Activated T-helper 1 cell treated with Interleukin-2 at 50 U/mL for 16 hours (primary cell): ENCODE results near the gene TAS1R3.
A peak's percentile ranks its signal among the peaks of the same experiment; 100 is the strongest.

Experiments used
- DNase-seq: peaks from one replicate; pipeline ENCODE4 v3.0.0-alpha.2; 2020; ENCODE audit warnings: low read depth

Gene TAS1R3

GRCh38 chr1:1324524-1325287 is 6.4 kb upstream of the TAS1R3 start, which contains the start of the genes CPTP and INTS11:
Gene CPTP (plus strand): TSS chr1:1324802. CDS start chr1:1326911, 2,109 bp downstream.
Gene INTS11 (minus strand): TSS chr1:1324660. CDS start chr1:1324608, 52 bp downstream.
- DNase-seq: peak; percentile 95

GRCh38 chr1:1325288-1326074 is 5.6 kb upstream of the TAS1R3 start:
- DNase-seq: no peak

- DNase-seq: no peak
Measured at GRCh38 chr1:1326075-1326605, 4.9 kb upstream of the TAS1R3 start.

- no peak for DNase-seq
Measured at GRCh38 chr1:1327291-1327690, 3.8 kb upstream of the TAS1R3 start.

- no peak for DNase-seq
Measured at GRCh38 chr1:1328254-1328653, 2.8 kb upstream of the TAS1R3 start.

DNA sequence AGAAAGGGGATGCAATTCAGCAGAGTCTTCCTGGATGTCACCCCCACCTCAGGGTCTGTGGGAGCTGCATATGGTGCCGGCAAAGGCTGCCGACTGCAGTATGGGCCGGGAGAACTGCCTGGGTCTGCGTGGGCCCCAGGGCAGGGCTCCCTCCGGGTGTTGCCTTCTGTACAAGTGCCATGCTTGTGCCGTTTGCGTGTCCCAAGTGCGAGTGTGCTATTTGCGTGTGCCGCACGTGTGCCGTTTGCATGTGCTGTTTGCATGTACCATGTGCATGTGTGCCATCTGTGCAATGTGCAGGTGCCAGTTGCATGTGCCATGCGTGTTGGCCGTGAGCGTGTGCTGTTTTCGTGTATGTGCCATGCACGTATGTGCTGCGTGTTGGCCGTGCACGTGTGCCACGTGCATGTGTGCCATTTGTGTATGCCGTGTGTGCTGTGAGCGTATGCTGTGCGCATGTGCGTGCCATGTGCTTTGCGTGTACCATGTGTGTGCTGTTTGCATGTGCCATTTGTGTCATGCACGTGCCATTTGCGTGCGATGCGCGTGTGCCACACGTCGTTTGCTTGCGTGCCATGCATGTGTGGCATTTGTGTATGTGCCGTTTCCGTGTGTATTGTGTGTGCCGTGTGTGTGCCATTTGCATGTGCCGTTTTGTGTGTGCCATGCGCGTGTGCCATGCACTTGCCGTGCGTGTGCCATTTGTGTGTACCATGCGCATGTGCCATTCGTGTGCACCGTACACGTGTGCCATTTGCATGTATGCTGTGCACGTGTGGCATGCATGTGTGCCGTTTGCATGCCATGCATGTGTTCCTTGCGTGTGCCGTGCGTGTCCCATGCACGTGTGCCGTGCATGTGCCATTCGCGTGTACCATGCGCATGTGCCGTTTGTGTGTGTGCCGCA is 1.5 kb upstream of the TAS1R3 start:
- no peak for DNase-seq

DNA sequence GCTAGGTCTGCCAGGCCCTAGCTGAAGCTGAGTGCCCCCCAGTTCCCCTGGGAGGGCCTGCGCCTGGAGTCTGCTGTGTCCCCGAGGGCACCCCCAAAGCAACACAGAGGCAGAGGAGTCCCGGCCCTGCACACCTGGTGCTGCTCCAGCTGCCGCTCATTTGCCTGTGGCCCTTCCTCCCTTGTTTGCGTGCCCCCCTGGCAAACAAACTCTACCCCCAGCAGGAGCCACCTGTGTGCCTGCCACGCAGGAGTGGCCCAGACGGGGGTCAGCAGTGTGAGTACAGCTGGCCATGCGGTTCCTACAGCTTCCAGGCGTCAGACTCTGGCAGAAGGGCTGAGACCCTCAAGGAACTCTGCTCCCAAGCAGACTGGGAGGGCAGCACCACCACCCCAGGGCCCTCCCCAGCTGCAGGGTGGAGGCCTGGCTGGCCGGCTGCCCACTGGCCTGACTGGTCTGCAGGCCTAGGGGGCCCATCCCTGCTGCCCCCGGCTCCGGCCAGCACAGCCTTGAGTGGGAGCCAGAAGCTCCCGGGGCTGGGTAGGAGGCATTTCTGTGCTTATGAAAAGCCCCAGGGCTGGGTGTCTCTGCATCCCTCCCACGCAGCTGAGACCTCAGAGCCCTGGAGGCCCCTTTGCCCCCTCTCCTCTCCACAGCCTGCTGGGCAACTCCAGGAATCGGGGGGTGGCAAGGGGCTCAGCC is 563 bp upstream of the TAS1R3 start:
- no peak for DNase-seq

DNA sequence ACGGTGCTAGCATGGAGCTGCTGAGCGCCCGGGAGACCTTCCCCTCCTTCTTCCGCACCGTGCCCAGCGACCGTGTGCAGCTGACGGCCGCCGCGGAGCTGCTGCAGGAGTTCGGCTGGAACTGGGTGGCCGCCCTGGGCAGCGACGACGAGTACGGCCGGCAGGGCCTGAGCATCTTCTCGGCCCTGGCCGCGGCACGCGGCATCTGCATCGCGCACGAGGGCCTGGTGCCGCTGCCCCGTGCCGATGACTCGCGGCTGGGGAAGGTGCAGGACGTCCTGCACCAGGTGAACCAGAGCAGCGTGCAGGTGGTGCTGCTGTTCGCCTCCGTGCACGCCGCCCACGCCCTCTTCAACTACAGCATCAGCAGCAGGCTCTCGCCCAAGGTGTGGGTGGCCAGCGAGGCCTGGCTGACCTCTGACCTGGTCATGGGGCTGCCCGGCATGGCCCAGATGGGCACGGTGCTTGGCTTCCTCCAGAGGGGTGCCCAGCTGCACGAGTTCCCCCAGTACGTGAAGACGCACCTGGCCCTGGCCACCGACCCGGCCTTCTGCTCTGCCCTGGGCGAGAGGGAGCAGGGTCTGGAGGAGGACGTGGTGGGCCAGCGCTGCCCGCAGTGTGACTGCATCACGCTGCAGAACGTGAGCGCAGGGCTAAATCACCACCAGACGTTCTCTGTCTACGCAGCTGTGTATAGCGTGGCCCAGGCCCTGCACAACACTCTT is 1.1 kb downstream of the TAS1R3 start:
- DNase-seq: no peak

DNA sequence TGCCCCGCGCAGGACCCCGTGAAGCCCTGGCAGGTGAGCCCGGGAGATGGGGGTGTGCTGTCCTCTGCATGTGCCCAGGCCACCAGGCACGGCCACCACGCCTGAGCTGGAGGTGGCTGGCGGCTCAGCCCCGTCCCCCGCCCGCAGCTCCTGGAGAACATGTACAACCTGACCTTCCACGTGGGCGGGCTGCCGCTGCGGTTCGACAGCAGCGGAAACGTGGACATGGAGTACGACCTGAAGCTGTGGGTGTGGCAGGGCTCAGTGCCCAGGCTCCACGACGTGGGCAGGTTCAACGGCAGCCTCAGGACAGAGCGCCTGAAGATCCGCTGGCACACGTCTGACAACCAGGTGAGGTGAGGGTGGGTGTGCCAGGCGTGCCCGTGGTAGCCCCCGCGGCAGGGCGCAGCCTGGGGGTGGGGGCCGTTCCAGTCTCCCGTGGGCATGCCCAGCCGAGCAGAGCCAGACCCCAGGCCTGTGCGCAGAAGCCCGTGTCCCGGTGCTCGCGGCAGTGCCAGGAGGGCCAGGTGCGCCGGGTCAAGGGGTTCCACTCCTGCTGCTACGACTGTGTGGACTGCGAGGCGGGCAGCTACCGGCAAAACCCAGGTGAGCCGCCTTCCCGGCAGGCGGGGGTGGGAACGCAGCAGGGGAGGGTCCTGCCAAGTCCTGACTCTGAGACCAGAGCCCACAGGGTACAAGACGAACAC is 1.8 kb downstream of the TAS1R3 start:
- DNase-seq: no peak

- no peak for DNase-seq
Measured at GRCh38 chr1:1333551-1334241, 2.6 kb downstream of the TAS1R3 start.

- no peak for DNase-seq
Measured at GRCh38 chr1:1334835-1335234, 3.8 kb downstream of the TAS1R3 start.

DNA sequence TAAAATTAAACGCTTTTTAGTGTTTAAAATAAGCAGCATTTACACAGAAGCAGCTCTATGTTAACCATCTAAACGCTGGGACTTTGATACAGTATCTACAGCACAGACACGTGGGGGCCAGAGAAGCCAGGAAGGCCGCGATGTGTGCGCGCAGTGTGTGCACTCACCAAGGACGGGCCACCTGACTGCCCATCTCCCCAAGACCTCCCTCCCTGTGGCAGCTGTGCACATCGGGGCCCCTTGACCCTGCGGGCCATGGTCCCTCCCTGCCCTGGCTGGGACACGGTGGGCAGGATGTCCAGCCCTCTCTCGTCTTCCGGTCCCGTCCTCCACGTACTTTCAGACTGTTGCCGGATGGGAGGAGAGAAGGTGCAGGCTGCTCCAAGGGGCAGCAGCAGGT is 4.2 kb downstream of the TAS1R3 start:
- DNase-seq: no peak

- no peak for DNase-seq
Measured at GRCh38 chr1:1335792-1336248, 4.7 kb downstream of the TAS1R3 start.

- no peak for DNase-seq
Measured at GRCh38 chr1:1336446-1336845, 5.4 kb downstream of the TAS1R3 start.

GRCh38 chr1:1336931-1337792 is 6.1 kb downstream of the TAS1R3 start:
- DNase-seq: no peak

- no peak for DNase-seq
Measured at GRCh38 chr1:1337793-1338147, 6.7 kb downstream of the TAS1R3 start.

GRCh38 chr1:1338278-1338677 is 7.2 kb downstream of the TAS1R3 start:
- no peak for DNase-seq

DNA sequence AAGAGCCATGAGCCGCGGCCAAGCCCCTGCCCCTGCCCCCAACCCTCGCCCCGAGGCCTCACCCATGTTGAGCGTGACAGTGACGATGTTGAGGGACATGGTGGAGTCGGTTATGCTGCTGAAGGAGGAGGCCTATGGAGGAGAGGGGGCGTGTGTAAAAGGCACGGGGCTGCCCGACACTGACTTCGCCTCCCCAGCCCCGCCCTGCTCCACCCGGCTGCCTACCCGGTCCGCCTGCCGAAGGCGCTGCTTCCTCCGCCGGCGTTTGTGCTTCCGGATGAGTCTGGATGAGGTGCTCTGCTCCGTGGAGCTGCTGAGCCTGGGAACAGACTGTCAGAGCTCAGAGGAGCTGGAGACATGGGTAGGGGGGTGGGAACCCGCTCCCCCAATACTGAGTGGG is 9.1 kb downstream of the TAS1R3 start:
- DNase-seq: no peak
